ELF-1 (cell line): ENCODE results near the gene SIDT2.
A peak's percentile ranks its signal among the peaks of the same experiment; 100 is the strongest.
"Not testable (repeated sequence)": the region's sequence is repeated elsewhere in the genome, so short reads cannot be mapped to it uniquely, and the experiment has no call there.

Experiments
- DNase-seq: peaks from one replicate; pipeline ENCODE4 v3.0.0-alpha.2; 2016; ENCODE audit warnings: low read depth, low spot score

SIDT2 gene

DNA sequence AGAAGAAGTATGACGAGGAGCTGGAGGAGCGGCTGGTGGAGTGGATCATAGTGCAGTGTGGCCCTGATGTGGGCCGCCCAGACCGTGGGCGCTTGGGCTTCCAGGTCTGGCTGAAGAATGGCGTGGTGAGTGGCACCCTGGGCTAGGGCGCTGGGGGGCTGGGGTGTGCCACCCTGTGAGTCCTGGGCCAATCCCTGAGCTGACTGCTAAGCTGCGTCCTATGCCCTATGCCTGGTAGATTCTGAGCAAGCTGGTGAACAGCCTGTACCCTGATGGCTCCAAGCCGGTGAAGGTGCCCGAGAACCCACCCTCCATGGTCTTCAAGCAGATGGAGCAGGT is 24.5 kb downstream of the SIDT2 start:
- DNase-seq = no peak

DNA sequence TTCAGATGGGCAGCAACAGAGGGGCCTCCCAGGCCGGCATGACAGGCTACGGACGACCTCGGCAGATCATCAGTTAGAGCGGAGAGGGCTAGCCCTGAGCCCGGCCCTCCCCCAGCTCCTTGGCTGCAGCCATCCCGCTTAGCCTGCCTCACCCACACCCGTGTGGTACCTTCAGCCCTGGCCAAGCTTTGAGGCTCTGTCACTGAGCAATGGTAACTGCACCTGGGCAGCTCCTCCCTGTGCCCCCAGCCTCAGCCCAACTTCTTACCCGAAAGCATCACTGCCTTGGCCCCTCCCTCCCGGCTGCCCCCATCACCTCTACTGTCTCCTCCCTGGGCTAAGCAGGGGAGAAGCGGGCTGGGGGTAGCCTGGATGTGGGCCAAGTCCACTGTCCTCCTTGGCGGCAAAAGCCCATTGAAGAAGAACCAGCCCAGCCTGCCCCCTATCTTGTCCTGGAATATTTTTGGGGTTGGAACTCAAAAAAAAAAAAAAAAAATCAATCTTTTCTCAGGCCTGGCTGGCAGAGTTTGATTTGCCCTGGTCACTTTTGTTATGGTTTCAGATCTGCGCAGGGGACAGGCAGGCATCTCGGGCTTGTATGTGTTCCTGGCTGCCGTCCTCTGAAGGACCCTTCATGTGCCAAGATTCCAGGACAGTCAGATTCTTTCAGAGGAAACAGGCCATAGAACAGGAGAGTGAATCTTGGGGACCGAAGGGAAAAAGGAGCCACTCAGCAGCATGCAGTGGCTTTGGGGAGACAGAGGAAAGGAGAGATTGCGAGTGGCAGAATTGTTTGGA is 25.9 kb downstream of the SIDT2 start:
- DNase-seq = no peak

DNA sequence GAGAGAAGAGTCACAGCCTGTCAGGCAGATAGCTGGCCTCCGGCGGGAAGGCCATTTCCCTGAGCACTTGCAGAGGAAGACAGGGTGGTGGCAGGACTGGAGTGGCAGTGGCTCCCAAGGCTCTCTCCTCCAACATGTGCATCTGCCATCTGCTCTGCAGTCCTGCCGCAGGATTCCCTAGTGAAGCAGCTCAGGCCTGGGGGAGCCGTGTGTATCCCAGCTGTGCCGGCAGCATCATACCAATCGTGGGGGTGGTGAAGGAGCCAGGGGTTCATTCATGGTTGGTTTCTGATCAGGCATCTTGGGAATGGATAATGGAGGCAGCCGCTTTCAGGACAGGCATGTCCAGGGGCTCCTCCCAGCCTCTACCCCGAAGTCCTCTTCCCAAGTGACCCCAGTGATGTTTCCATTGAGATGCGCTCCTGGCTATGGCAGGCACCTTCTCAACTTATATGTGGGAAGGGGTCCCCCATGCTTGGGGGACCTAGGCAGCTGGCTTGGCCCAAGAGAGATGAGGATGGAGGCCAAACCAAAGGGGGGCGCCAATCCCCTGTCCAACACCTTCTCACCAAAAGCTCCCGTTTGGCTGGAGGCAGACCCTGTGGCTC is 26.8 kb downstream of the SIDT2 start:
- no peak for DNase-seq

DNA sequence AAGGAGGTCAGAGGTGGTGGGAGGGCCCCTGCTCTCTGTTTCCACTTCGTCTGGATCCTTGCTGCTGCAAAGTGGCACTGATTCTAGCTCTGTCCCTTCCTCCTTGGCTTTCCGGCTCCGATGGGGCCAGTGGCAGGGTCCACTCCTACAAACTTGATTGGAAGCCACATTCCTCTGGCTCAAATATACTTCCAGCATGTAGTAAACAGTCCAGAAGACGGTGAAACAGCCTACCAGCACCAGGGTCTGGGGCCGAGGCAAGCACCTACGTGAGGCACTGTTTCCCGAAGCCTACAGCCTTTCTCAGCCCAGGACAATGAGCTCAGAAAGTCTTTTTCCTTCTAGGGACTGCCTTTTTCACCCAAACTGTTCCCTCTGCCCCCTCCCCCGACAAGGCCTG is 27.6 kb downstream of the SIDT2 start:
- DNase-seq = not testable (repeated sequence)

DNA sequence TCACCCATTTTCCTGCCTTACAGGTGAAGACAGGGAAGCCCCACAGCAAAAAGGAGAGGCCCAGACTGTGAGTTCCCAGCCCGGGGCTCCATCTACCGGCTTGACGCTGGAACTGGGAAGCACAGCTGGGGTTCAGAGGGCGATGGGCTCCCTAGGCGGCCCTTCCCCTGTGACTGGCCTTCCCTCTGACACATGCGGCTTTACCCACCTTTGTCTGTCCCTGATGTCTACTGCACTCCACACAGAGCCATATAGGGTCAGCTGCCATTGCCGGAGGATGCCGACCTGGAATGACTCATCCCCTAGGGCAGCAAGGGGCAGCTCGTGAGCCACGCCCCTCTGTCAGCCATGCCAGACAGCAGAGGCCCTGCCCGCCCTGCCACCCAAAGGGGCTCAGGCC is 28.3 kb downstream of the SIDT2 start:
- DNase-seq = peak; percentile 52

DNA sequence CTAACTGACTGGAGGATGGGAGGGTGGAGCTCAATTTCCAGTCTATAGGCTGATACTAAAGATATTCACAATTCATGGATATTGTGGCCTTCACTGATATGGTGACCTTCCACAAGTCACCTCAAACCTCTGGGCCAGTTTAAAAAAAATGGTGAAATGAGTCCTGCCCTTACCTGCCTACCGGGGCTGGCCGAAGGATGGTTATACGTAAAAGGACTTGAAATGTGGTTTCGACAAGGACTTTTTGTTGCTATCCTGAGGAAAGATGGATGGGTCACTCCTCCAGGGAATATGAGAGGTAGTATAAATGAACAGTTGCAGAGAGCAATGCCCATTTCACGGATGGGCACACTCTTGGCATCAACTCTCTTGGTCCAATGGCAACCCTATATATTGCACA is 28.9 kb downstream of the SIDT2 start:
- not testable (repeated sequence) for DNase-seq

DNA sequence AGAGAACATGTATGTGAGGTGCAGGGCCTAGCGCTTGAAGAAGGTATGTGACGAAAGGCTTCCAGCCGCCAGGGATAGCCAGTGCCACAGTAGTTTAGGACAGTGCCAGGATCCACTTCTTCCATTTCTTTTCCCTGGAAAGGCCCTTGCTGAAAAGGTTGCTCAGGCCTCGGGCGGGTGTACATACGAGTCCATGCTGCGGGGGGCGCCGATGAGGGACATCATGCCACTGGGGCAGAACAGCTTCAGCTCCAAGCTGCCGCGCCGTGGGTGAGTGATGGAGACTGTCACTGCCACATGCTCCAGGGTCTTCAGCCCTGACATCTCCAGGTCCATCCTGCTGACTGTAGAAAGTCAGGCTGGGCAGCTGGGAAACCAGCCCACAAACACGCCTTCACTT is 30.2 kb downstream of the SIDT2 start:
- DNase-seq = peak; percentile 55

DNA sequence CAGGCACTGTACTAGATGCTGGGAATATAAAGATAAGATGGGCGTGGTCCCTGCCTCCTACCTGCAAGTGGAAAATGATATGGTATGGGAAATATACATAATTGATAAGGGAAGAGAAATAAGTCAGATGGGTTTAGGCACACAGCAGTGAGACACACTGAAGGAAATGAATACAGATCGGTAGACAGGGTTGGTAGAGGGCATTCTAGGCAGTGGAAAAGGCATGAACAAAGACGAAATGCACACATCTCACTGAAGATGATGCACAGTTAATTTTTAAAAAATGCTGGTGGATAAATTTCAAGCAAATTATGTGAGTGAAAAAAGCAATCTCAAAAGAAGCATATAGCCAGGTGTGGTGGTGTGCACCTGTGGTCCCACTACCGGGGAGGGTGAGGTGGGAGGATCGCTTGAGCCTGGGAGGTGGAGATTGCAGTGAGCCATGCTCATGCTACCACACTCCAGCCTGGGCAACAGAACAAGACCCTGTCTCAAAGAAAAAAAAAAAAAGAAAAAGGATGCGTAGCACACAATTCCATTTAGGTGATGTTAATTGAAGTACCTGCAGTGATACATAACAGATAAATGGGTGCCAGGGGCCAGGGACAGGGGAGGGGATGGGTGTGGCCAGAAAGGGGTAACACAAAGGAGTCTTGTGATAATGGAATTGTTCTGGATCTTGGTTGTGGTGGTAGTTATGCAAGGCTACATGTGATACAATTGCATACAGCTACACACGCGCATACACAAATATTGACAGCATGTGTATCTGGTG is 31.0 kb downstream of the SIDT2 start:
- DNase-seq = not testable (repeated sequence)

DNA sequence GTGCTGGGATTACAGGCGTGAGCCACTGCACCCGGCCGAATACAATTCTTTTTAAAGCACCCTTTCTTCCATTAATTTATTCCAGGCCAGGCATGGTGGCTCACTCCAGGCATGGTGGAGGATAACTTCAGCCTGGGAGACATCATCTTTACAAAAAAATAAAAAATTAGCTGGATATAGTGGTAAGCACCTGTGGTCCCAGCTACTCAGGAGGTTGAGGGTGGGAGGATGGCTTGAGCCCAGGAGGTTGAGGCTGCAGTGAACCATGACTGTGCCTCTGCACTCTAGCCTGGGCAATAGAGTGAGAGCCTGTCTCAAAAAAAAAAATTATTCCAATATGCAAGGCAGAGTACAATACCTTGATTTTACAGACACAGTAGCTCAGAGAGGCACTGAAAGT is 32.1 kb downstream of the SIDT2 start:
- DNase-seq = no peak

DNA sequence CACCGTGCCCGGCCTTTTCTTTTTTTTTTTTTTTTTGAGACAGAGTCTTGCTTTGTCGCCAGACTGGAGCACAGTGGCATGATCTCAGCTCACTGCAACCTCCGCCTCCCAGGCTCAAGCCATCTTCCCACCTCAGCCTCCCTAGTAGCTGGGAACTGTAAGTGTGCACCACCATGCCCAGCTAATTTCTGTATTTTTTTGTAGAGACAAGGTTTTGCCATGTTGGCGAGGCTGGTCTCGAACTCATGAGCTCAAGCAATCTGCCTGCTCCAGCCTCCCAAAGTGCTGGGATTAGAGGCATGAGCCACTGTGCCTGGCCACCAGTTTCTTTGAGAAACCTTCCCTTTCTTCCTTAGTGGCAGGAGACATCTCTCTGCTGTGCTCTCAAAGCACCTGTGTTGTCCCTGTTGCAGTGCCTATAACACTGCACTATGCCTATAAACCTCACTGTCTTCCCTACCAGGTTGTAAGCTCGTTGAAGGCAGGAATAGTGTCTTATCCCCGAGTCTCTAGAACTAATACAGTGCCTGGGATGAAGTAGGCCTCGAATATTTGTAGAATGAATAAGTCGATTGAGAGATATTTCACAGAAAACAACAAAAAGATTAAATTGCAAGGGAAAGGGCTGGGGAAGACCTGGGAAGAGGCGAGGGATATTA is 34.3 kb downstream of the SIDT2 start:
- DNase-seq = no peak

DNA sequence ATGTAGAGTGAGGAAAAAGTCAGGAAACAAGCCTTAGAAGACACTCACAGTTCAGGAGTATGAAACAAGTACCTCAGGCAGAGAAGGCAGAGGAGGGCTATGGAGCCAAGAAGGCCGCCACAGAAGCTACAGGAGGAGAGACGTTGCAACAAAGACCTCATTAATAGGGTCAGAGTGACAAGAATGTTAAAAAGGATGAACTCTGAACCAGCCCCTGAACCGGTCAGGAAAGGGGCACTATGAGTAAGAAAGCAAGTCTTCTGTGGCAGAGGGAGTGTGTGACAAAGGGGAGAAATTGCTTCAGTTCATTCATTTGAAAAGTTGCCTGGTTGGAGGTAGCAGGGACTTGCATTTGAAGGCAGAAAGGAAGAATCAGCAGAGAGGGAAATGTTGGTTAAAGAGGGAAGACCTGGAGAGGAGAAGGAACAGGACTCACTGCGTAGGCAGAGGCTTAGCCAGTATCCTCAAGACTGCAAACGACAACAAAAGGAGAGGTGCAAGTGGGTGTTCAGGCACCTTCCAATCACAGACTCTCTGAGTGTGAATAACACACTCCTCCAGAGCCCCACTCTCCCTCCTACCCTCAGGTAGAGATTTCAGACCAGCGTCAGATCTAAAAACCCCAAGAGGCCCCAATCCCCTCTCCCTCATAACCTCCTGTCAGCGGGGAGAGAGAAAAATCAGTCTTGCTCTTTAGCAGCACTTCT is 36.0 kb downstream of the SIDT2 start:
- DNase-seq = no peak

DNA sequence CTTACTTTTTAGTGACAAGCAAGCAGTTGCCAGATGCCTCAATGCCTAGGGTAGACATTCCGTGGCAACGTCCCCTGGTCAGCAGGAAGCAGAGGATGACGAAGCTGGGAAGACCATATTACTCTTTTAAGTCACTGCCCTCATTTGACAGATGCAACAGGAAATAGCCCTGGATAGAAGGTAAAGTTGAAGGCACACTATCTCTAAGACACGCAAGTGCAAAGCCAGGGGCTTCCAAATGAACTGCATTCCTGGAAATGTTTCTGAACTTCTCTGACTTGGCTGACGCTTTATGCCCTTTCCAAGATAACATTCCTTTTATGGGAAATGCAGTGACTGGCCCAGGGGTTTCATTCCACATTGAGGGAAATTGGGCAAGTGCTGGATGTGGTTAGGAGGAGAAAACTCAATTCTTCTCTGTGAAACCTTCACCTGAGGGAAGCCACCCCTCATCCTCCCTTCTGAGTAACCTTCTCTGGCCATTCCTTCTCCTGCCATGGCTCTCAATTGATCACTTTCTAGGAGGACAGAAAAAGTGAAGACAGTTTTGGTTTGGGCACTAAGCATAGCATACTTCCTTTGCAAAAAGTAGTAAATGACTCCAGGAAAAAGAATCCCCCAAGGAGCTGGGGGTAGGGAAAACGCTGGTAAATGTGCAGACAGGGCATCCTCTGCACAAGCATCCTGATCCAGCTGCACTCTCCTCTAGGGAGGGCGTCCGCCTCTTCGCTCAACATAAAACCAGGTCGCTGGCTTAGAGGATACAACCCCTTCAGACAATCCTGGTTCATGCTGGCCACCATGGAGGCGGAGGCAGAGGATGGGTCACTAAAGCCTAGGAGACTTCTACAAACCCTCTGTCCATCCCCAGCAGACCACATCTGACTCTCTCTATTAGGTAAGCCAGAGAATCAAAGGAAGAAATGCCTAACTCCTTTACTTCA is 38.9 kb downstream of the SIDT2 start:
- peak; percentile 37 for DNase-seq

DNA sequence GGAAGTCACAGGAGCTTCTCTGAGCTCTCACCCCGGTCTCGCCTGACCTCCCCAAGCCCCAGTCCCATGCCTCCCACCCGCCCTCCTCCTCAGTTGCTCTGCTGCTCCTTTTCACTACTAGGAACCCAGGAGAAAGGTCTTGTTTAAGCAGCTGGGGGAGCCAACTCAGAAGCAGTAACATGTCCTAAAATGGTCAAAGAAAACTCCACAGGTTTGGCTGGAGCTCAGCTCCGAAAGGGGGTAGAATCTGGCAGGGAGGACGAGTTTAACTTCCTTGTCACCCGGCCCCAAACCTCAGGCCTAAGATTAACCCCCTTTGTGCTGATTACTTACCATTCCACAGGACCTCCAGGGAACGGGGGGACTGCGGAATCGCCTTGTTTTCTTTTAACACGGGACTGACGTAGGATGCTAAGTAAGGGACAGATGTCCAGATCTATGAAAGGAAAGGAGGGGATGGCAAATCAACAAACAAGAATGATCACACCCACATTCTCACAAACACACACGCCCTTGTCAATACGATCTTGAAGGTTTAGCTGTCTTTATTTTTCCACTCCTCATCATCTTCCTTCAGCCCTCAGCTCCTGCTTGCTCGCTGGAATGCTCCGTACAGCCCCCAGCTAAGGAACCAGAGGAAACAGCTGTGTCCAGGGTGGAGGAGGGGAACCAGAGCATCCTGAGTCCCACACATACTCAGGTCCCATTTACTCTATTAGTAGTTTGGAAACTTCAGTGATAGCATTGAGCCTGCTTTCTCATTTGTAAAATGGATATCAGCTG is 39.8 kb downstream of the SIDT2 start:
- DNase-seq = no peak

DNA sequence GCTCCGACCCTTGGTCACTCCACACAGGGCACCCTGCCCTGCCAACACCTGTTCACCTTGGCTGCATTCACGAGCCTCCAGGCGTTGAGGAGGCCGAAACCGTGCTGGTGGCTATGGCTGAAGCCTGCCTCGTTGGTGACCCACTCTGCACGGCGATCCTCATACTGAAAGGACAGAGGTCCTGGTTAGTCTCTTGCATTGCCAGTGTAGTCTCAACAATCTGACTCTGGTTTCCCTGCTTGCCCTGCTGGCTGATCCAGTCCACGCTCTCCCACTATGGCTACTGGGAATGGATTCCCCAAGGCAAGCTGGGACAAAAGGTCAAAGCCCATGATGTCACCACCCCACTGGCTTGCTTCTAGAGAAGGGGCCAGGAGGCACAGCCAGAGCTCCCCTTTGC is 40.5 kb downstream of the SIDT2 start:
- DNase-seq = no peak

DNA sequence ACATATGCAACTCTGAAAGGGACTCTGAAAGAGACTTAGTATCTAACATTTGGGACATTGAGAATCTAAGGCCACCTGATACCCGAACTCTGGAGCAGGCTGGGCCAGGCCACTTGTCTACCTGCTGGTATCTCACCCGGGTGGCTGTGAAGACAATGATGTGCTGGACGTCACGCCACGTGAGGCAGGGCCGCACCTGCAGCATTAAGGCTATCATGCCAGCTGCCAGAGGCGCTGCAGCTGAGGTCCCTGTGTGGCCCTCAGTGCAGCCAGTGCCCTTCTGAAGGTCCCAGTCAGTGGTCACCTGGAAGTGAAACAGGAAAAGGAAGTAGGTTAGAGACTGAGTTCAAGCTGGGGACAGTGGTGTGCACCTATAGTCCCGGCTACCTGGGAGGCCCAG is 40.9 kb downstream of the SIDT2 start:
- DNase-seq = no peak

DNA sequence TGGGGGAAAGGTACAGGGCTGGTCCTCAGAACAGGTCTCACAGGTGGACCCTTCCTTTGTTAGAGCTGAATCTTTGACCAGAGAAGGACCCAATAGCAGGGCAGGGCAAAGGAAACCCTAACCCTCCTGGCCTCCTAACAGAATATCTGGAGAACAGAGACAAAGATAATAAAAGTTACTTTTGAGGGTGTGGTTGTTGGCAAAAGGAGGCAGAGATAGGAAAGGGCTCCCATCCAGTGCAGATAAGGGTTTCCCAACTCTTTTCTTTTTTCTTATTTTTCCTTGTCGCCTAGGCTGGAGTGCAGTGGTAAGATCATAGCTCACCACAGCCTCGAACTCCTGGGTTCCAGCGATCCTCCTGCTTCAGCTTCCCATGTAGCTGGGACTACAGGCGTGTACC is 41.5 kb downstream of the SIDT2 start:
- DNase-seq = no peak

DNA sequence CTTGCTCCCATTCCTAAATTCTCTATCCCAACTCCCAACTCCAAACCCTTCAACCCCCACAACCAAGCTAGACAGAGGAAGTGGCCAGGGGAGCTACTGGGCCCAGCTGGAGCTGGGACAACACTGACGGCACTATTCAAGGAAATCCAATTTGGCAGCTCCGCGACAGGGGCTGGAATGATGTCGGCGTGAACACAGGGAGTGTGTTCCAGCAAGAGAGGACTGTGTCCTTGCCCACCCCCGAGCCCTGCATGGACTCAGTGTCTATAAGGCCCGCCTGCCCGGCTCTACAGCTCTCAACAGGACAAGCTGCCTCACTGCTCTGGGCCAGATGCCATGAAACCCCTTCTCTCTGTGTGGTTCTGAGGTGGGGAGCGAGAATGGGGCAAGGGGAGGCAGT is 42.0 kb downstream of the SIDT2 start:
- no peak for DNase-seq

DNA sequence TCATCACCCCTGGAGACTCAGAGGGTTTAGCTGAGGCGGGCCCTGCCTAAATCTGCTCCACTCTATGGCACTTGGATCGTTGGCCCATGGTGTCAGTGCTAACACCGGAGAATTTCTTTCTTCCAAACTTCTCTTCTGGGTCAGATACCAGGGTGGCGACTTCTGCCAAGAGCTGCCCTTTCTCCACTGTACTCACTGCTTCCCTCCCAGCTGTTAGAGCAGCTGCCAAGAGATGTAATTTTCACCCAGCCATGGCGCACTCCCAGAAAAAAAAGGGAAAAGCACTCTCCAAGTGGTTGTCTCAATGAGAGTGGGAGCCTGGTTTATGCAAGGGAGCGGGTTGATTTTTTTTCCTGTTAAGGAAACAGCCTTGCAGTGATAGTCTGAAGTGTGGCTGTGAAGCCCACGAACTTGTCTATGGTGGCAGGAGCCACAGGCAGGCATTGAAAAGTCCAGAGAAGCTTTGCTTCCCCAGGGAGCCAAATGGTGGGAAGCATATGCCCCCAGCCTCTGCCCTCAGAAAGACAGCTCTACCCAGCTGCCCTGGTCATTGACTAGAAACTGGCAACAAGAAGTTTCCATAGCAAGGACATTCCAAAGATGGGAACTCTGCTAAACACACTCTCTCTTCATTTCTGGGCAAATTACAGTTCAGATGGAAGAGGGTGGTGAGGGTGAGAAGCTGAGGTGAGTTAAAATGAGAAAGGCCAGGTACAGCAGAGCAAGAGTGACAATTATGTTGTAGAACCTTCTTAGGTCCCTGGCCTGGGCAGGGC is 42.6 kb downstream of the SIDT2 start:
- no peak for DNase-seq
